GM18499 (cell line): ENCODE data around the gene C8B.

ENCODE experiments used
- ATAC-seq: cut with Tn5 transposase; IDR thresholded peaks from one replicate; pipeline ENCODE4 v1.9.1; 2021; ENCODE audit warnings: moderate number of reproducible peaks; ENCODE audit not compliant: insufficient read depth, unreplicated experiment

Gene C8B

GRCh38 chr1:56973923-56974742 is 8.3 kb upstream of the C8B start:
- no peak for ATAC-seq

- no peak for ATAC-seq
Observed at GRCh38 chr1:56972976-56973375, 7.2 kb upstream of the C8B start.

GRCh38 chr1:56970280-56970679 is 4.5 kb upstream of the C8B start:
- ATAC-seq, result no peak

GRCh38 chr1:56968878-56969495 is 3.2 kb upstream of the C8B start:
- ATAC-seq, result no peak

- ATAC-seq, result no peak
Observed at GRCh38 chr1:56967900-56968832, 2.4 kb upstream of the C8B start.

- no peak for ATAC-seq
Observed at GRCh38 chr1:56967355-56967754, 1.5 kb upstream of the C8B start.

GRCh38 chr1:56966698-56966999 is 834 bp upstream of the C8B start:
- ATAC-seq, result no peak

- ATAC-seq, result no peak
Observed at GRCh38 chr1:56965191-56965590, 624 bp downstream of the C8B start.

GRCh38 chr1:56964349-56965017 is 1.3 kb downstream of the C8B start:
- ATAC-seq, result no peak

GRCh38 chr1:56963667-56964066 is 2.1 kb downstream of the C8B start:
- ATAC-seq, result no peak

- no peak for ATAC-seq
Observed at GRCh38 chr1:56961426-56961825, 4.4 kb downstream of the C8B start.

- no peak for ATAC-seq
Observed at GRCh38 chr1:56958526-56958925, 7.3 kb downstream of the C8B start.

GRCh38 chr1:56957931-56958330 is 7.9 kb downstream of the C8B start:
- ATAC-seq, result no peak

- ATAC-seq, result no peak
Observed at GRCh38 chr1:56954664-56955063, 11.2 kb downstream of the C8B start.

- ATAC-seq, result no peak
Observed at GRCh38 chr1:56953386-56953785, 12.4 kb downstream of the C8B start.

GRCh38 chr1:56952501-56952900 is 13.3 kb downstream of the C8B start:
- no peak for ATAC-seq

- no peak for ATAC-seq
Observed at GRCh38 chr1:56948403-56949023, 17.3 kb downstream of the C8B start.

GRCh38 chr1:56940039-56940438 is 25.8 kb downstream of the C8B start:
- ATAC-seq, result no peak

GRCh38 chr1:56939209-56939608 is 26.6 kb downstream of the C8B start:
- no peak for ATAC-seq

GRCh38 chr1:56938646-56939045 is 27.2 kb downstream of the C8B start:
- ATAC-seq, result no peak
